Measurements from ENCODE around the gene GLT1D1. TPM values are rescaled to one million over a fixed set of nuclear protein-coding genes. Genes with fewer than 3 reads are reported as not detected.

The GLT1D1 gene
- total RNA-seq, 1 experiment from 2014 or later, result not detected

- no peak overlapping the region for H2AFZ ChIP-seq (ENCODE audit: low read depth, low read length, poor library complexity, severe bottlenecking)
- TF ChIP-seq SP1 (IDR thresholded peaks at IDR 0.05; ENCODE audit: low read depth) (no peak), JUND (IDR thresholded peaks at IDR 0.05) (no peak), MAX (IDR thresholded peaks at IDR 0.05) (no peak), TCF7L2 (IDR thresholded peaks at IDR 0.05; ENCODE audit: borderline replicate concordance, extremely low read depth, insufficient read depth, insufficient read length) (no peak), YY1 (IDR thresholded peaks at IDR 0.05; ENCODE audit: extremely low read depth, insufficient replicate concordance, low read depth, low read length) (no peak), EGR1 (IDR thresholded peaks at IDR 0.05; ENCODE audit: low read depth) (no peak), POLR2A (IDR thresholded peaks at IDR 0.05; ENCODE audit: borderline replicate concordance, extremely low read depth, insufficient read depth, insufficient read length) (no peak), RAD21 (IDR thresholded peaks at IDR 0.05; ENCODE audit: low read depth) (no peak), SRF (IDR thresholded peaks at IDR 0.05; ENCODE audit: low read depth) (no peak), ELF1 (IDR thresholded peaks at IDR 0.05; ENCODE audit: borderline replicate concordance, low read depth) (no peak), ZFX (IDR thresholded peaks at IDR 0.05) (no peak), FOSL1 (IDR thresholded peaks at IDR 0.05; ENCODE audit: low read depth) (no peak), EZH2 (IDR thresholded peaks at IDR 0.05) (no peak), ZNF274 (IDR thresholded peaks at IDR 0.05; ENCODE audit: low read depth, low read length) (no peak), SIN3A (IDR thresholded peaks at IDR 0.05; ENCODE audit: low read depth) (no peak), CTCF (IDR thresholded peaks at IDR 0.05 in 2 of 3, conservative IDR thresholded peaks at IDR 0.05 in 1 of 3; ENCODE audit: borderline replicate concordance in 1 of 3, insufficient read depth in 1 of 3, low read depth in 2 of 3, low read length in 2 of 3) (no peak), ATF3 (IDR thresholded peaks at IDR 0.05) (no peak), CBX3 (IDR thresholded peaks at IDR 0.05; ENCODE audit: low read depth) (no peak)
- TF ChIP-seq, protein P1, sequence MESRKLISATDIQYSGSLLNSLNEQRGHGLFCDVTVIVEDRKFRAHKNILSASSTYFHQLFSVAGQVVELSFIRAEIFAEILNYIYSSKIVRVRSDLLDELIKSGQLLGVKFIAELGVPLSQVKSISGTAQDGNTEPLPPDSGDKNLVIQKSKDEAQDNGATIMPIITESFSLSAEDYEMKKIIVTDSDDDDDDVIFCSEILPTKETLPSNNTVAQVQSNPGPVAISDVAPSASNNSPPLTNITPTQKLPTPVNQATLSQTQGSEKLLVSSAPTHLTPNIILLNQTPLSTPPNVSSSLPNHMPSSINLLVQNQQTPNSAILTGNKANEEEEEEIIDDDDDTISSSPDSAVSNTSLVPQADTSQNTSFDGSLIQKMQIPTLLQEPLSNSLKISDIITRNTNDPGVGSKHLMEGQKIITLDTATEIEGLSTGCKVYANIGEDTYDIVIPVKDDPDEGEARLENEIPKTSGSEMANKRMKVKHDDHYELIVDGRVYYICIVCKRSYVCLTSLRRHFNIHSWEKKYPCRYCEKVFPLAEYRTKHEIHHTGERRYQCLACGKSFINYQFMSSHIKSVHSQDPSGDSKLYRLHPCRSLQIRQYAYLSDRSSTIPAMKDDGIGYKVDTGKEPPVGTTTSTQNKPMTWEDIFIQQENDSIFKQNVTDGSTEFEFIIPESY (IDR thresholded peaks at IDR 0.05; ENCODE audit: extremely low read depth, insufficient replicate concordance, low read length), result no peak
- H3K27ac ChIP-seq (ENCODE audit: low read depth, low read length), result no peak overlapping the region
- H3K36me3 ChIP-seq (ENCODE audit: control insufficient read depth in 1 of 2, insufficient read depth in 2 of 2, low read length in 2 of 2), result peaks cover 5 to 10% of the 10 kb centered on the region in 2 experiments; a peak in 2 of 4 replicates
- ChIA-PET CTCF (no interaction called here), POLR2A (no interaction called here), RAD21 (ENCODE audit: low non-redundant PET in 1 of 2, low total read pairs in 2 of 2, uncharacterized antibody in 2 of 2, unreplicated experiment in 2 of 2) (no interaction called here)
- no peaks in the 10 kb centered on the region for H3K9me2 ChIP-seq (ENCODE audit: insufficient read depth)
- H3K9me3 ChIP-seq (ENCODE audit: control insufficient read depth in 1 of 2, insufficient read depth in 1 of 2, low read depth in 1 of 2, low read length in 2 of 2), result no peaks in the 10 kb centered on the region
- H3K79me2 ChIP-seq (ENCODE audit: insufficient read depth, low read length), result peaks cover 98% of the 10 kb centered on the region
- intact Hi-C loops (cut with micrococcal nuclease), result no loop called here
- H3K4me1 ChIP-seq (ENCODE audit: control insufficient read depth in 1 of 2, insufficient read depth in 2 of 2, low read length in 2 of 2), result no peaks in the 10 kb centered on the region
- H3K4me2 ChIP-seq (ENCODE audit: low read length), result no peak overlapping the region
- H3K9ac ChIP-seq (ENCODE audit: low read length), result no peak overlapping the region
- ATAC-seq (no peak), DNase-seq (ENCODE audit: low read depth, low spot score) (no peak)
- no peak overlapping the region for H3K4me3 ChIP-seq (replicated peaks in 1 of 2; ENCODE audit: low read depth in 1 of 2, low read length in 2 of 2)
- H3K27me3 ChIP-seq (ENCODE audit: insufficient read depth, low read length), result no peaks in the 10 kb centered on the region
- no peaks in the 10 kb centered on the region for H4K20me1 ChIP-seq (ENCODE audit: insufficient read depth)
- no TSS peak for BruUV-seq (replicated peaks)
Observed at GRCh38 chr12:128813883-128814282, 39.4 kb upstream of the GLT1D1 start.
